Measurements from ENCODE around the gene CD9. TPM values are rescaled to one million over a fixed set of nuclear protein-coding genes. Genes with fewer than 3 reads are reported as not detected.

Gene CD9
- total RNA-seq, 4 donors from 2014 or later = 349 to 416 (median 399) TPM

DNA sequence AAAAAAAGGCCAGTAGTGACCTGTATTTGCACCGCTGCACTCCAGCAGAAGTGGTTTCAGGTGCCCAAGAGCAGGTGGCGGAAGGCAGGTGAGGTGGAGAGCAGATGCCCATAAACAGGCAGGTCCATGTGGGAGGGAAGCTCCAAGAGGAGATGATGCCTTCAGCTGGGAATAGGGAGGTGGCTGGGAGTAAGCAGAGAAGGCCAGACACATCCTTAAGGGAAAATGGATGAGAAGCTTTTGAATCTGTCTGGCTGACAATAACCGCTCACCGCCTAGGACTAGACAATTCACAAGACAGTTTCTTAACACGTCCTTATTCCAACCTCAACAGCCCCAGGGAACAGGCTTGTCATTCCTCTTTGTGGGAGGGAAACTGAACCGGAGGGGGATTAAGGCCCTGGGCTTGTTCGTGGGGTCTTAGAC is 66.4 kb downstream of the CD9 start:
- 73% methylated on average over 7 of the region's 7 CpGs for WGBS
- peak overlapping the region; percentile 79 to 84 (median 81) for H3K27ac ChIP-seq (replicated peaks in 1 of 4)

DNA sequence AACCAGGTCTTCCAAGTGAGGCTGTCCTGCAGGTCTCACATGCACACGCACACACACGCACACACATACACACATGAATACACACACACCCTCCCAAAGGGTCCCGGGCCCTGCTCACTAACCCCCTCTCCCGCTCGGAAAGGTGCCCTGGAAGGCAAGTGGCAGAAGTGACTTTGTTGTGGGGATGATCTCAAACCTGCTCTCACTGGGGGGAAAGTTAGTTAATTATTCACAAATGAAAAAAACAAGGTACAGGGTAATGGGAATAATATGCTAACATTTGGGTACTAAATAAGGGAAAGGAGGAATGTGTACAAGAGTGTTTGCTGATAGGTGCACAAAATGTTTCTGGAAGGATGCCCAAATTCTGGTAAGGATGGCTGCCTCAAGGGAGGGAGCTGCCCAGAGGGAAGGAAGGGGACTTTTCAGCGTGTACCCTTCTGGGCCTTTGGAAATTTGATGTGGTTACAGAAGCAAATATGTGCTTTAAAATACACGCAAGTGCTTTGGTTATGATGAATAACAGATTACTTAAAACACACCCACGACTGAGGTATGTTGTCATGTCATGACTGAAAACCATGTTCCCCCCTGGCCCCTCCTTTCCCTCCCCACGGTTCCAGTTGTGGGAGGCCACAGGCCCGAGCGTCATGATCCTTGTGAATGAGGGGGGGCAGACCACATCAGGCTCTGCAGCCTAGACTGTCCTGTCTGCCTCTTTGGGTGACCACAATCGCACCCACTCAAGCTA is 66.9 kb downstream of the CD9 start:
- TF ChIP-seq, protein P1, sequence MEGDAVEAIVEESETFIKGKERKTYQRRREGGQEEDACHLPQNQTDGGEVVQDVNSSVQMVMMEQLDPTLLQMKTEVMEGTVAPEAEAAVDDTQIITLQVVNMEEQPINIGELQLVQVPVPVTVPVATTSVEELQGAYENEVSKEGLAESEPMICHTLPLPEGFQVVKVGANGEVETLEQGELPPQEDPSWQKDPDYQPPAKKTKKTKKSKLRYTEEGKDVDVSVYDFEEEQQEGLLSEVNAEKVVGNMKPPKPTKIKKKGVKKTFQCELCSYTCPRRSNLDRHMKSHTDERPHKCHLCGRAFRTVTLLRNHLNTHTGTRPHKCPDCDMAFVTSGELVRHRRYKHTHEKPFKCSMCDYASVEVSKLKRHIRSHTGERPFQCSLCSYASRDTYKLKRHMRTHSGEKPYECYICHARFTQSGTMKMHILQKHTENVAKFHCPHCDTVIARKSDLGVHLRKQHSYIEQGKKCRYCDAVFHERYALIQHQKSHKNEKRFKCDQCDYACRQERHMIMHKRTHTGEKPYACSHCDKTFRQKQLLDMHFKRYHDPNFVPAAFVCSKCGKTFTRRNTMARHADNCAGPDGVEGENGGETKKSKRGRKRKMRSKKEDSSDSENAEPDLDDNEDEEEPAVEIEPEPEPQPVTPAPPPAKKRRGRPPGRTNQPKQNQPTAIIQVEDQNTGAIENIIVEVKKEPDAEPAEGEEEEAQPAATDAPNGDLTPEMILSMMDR (IDR thresholded peaks at IDR 0.05) = no peak
- peak; percentile 25 for TF ChIP-seq EP300 (IDR thresholded peaks at IDR 0.05)
- TF ChIP-seq POLR2A (IDR thresholded peaks at IDR 0.05; ENCODE audit: low read depth) = no peak
- TF ChIP-seq POLR2AphosphoS5 (IDR thresholded peaks at IDR 0.05) = peak in 1 of 2 donors; percentile 42
- no peaks in the 10 kb centered on the region for H3K27me3 ChIP-seq
- intact Hi-C loops (cut with DNase I) = no loop called here
- H3K9me3 ChIP-seq = no peaks in the 10 kb centered on the region
- H3K4me1 ChIP-seq = peaks cover 0 to 51% (median 43%) of the 10 kb centered on the region in 4 donors
- no peak for DNase-seq (ENCODE audit: extremely low spot score)
- WGBS = 50% methylated on average over 9 of the region's 12 CpGs
- no peaks in the 10 kb centered on the region for H3K36me3 ChIP-seq
- H3K27ac ChIP-seq (replicated peaks in 1 of 4) = peak overlapping the region; percentile 79 to 84 (median 81)
- no peak overlapping the region for H3K4me3 ChIP-seq

More for the DNA sequence above, 66.4 kb downstream of the CD9 start:
- intact Hi-C loops (cut with DNase I) = no loop called here
- Histone ChIP-seq H3K9me3 (no peaks in the 10 kb centered on the region), H3K27me3 (no peaks in the 10 kb centered on the region), H3K36me3 (no peaks in the 10 kb centered on the region), H3K4me1 (peaks cover 0 to 50% (median 43%) of the 10 kb centered on the region in 4 donors), H3K4me3 (no peak overlapping the region)
- TF ChIP-seq, protein P1 (IDR thresholded peaks at IDR 0.05) = no peak
- TF ChIP-seq POLR2AphosphoS5 (IDR thresholded peaks at IDR 0.05) (no peak), EP300 (IDR thresholded peaks at IDR 0.05) (no peak), POLR2A (IDR thresholded peaks at IDR 0.05; ENCODE audit: low read depth) (no peak)
- no peak for DNase-seq (ENCODE audit: extremely low spot score)

DNA sequence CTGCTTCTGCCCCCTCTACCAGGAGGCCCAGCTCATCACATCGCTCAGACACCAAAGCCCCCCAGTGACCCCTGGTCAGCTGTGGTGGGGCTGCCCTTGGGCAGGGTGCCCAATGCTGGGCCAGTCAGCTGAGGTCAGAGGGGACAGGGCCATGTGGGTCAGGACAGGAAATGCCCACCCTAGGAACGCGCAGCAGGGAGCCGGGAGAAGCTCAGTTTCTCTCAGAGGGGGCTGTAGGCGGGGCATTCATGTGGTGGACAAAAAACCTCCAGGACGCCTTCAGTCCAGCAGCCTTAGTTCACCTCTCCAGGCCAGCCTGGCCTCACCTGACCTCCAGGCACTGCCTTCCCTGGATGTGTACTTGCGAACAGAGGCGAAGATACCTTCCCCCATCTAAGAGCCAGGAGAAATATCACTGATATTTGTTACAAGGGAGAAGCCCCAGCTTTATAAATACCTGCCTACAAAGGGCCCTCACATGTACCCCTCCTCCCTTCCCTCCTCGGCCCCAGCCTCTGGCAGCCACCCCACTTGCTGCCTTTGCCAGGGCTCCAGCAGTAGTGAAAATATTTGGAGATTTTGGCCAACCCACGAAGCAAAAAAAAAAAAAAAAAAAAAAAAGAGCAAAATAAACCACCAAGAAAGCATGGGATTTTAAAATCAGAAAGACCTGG is 68.4 kb downstream of the CD9 start:
- Histone ChIP-seq H3K36me3 (no peaks in the 10 kb centered on the region), H3K27me3 (no peaks in the 10 kb centered on the region), H3K27ac (replicated peaks in 1 of 4) (peak overlapping the region; percentile 79 to 84 (median 81)), H3K9me3 (no peaks in the 10 kb centered on the region), H3K4me1 (peaks cover 5 to 66% (median 56%) of the 10 kb centered on the region in 4 donors), H3K4me3 (no peak overlapping the region)
- no peak for DNase-seq (ENCODE audit: extremely low spot score)
- 52% methylated on average over 7 of the region's 10 CpGs for WGBS
- intact Hi-C loops (cut with DNase I) = no loop called here
- TF ChIP-seq EP300 (IDR thresholded peaks at IDR 0.05) (no peak), POLR2AphosphoS5 (IDR thresholded peaks at IDR 0.05) (peak in 1 of 2 donors; percentile 11)

DNA sequence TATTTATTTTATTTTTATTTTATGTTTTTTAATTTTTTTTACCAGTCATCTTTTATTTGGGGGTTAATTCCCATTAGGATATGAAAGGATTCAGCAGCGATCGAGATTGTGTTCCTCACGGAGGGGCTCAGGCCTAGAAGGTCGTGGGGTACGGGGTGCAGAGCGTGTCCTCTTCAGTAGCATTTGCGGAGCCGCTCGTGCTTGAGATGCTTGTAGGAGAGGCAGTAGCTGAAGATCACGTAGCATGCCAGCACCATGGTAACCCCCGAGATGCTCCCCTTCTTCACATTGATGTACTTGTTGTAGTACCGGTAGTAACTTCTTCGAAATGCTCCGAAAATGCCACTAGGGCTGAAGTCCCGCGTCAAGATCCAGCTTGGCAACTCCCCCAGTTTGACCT is 69.8 kb downstream of the CD9 start:
- Histone ChIP-seq H3K9me3 (no peaks in the 10 kb centered on the region), H3K36me3 (no peaks in the 10 kb centered on the region), H3K27ac (replicated peaks in 1 of 4) (peak overlapping the region in 2 of 4 donors; percentile 82 to 84), H3K4me3 (no peak overlapping the region), H3K4me1 (peaks cover 17 to 73% (median 62%) of the 10 kb centered on the region in 4 donors), H3K27me3 (no peaks in the 10 kb centered on the region)
- no peak for TF ChIP-seq EP300 (IDR thresholded peaks at IDR 0.05)
- no peak for TF ChIP-seq POLR2A (IDR thresholded peaks at IDR 0.05; ENCODE audit: low read depth)
- TF ChIP-seq POLR2AphosphoS5 (IDR thresholded peaks at IDR 0.05) = no peak
- TF ChIP-seq, protein P1 (IDR thresholded peaks at IDR 0.05) = no peak
- no peak for DNase-seq (ENCODE audit: extremely low spot score)
- 96% methylated on average over 16 of the region's 16 CpGs for WGBS
- intact Hi-C loops (cut with DNase I) = no loop called here

DNA sequence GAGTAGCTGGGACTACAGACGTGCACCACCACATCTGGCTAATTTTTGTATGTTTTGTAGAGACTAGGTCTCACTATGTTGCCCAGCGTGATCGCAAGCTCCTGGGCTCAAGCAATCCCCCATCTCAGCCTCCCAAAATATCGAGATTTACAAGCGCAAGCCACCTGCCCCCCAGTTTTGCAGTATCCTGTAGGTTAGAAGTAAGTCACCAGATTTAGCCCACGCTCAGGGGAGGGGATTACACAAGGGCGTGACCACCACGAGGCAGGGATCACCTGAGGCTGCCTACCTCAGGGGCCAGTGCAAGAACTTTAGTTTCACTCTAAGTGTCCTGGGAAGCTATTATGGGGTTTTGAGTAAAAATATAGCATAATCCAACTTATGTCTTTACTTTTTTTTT is 71.1 kb downstream of the CD9 start:
- no peaks in the 10 kb centered on the region for H3K36me3 ChIP-seq
- H3K4me1 ChIP-seq = peaks cover 17 to 70% (median 59%) of the 10 kb centered on the region in 4 donors
- no peaks in the 10 kb centered on the region for H3K27me3 ChIP-seq
- 97% methylated on average over 8 of the region's 8 CpGs for WGBS
- H3K4me3 ChIP-seq = no peak overlapping the region
- no peak overlapping the region for H3K27ac ChIP-seq (replicated peaks in 1 of 4)
- no peak for DNase-seq (ENCODE audit: extremely low spot score)
- TF ChIP-seq, protein P1 (IDR thresholded peaks at IDR 0.05) = no peak
- TF ChIP-seq EP300 (IDR thresholded peaks at IDR 0.05) = no peak
- TF ChIP-seq POLR2AphosphoS5 (IDR thresholded peaks at IDR 0.05) = no peak
- no peak for TF ChIP-seq POLR2A (IDR thresholded peaks at IDR 0.05; ENCODE audit: low read depth)
- no peaks in the 10 kb centered on the region for H3K9me3 ChIP-seq
- intact Hi-C loops (cut with DNase I) = no loop called here

Measured in esophagus muscularis mucosa (tissue), 4 donors.